AG10803 (cell line): ENCODE measurements around the gene ZSWIM5.

Source experiments
- DNase-seq: peaks from one replicate; pipeline ENCODE4 v3.0.0; 2010; ENCODE audit warnings: low read depth
- H3K4me3 ChIP-seq: 2 replicates; pipeline ENCODE4 v1.5.1; 2011; ENCODE audit warnings: mild to moderate bottlenecking, low read length, control low read depth
- CTCF ChIP-seq: conservative IDR thresholded peaks from 2 replicates; pipeline ENCODE4 v1.5.1; 2011; ENCODE audit warnings: mild to moderate bottlenecking, low read length, control low read depth, inconsistent platforms

Gene ZSWIM5

GRCh38 chr1:45040297-45040696 is 166.1 kb downstream of the ZSWIM5 start:
- no peak for TF ChIP-seq CTCF
- no peak overlapping the region for H3K4me3 ChIP-seq
- DNase-seq: no peak

DNA sequence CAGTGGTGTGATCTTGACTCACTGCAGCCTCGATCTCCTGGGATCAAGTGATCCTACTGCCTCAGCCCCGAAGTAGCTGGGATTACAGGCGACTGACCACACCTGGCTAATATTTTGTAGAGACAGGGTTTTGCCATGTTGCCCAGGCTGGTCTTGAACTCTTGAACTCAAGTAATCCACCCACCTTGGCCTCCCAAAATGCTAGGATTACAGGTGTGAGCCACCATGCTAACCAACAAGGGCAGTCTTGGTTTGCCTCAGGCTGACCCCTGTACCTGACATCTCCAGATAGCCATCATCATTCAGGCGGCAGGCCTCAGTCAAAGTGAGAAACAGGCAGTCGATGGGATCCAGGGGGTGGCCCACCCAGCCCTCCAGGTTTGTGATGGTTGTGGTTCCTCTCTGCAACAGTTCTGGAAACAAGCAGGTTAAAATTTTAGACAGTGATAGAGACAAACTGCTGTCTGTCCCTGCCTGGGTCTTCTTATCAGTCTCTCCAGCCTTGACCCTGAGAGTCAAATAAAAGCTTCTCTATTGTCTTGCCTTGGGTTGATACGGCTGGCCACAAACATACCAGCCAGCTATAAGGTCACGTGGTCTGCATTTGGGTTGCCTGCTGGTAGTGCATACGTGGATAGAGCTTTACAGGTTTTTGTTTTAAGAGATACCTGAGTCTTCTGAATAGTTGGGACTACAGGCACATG is 167.6 kb downstream of the ZSWIM5 start:
- no peak for TF ChIP-seq CTCF
- H3K4me3 ChIP-seq: no peak overlapping the region
- DNase-seq: no peak

- no peak for DNase-seq
- no peak overlapping the region for H3K4me3 ChIP-seq
- no peak for TF ChIP-seq CTCF
Measured at GRCh38 chr1:45038240-45038639, 168.2 kb downstream of the ZSWIM5 start.

- DNase-seq: no peak
- no peak overlapping the region for H3K4me3 ChIP-seq
Measured at GRCh38 chr1:45037456-45037855, 168.9 kb downstream of the ZSWIM5 start.

GRCh38 chr1:45035631-45036301 is 170.6 kb downstream of the ZSWIM5 start:
- no peak overlapping the region for H3K4me3 ChIP-seq
- no peak for TF ChIP-seq CTCF
- DNase-seq: no peak

More at GRCh38 chr1:45037456-45037855, 168.9 kb downstream of the ZSWIM5 start:
- no peak for TF ChIP-seq CTCF

DNA sequence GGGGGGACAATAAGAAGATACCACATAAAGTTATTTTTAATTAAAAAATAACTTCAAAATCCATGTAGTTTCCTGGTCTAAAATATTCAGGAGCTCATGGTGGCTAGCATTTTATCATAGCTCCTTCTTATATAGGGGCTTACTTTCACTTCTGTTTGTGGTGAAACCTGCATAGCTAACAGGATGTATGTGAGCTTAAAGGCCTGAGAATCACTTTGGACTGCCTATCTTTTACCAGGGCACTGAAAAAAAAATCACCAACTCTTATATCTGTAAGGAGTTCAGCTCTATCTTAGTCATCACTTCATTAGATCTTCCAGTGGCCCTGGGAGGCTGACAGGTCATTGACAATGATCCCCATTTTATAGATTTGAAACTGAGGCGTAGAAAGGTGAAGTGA is 173.0 kb downstream of the ZSWIM5 start:
- TF ChIP-seq CTCF: no peak
- no peak overlapping the region for H3K4me3 ChIP-seq

GRCh38 chr1:45032837-45033236 is 173.6 kb downstream of the ZSWIM5 start:
- DNase-seq: no peak
- no peak overlapping the region for H3K4me3 ChIP-seq
- no peak for TF ChIP-seq CTCF

More for the DNA sequence above, 173.0 kb downstream of the ZSWIM5 start:
- no peak for DNase-seq
